ENCODE data around the gene UAP1L1. TPM values are rescaled to one million over a fixed set of nuclear protein-coding genes. Genes with fewer than 3 reads are reported as not detected.

Gene UAP1L1
- total and polyA plus RNA-seq, 11 donors: 3.9 to 15.1 (median 9.4) TPM

GRCh38 chr9:137128862-137129455 lies 51.6 kb downstream of the UAP1L1 start:
- TF ChIP-seq POLR2A (IDR thresholded peaks at IDR 0.05) (no peak), CTCF (IDR thresholded peaks at IDR 0.05) (no peak)
- Histone ChIP-seq H3K4me3 (peak overlapping the region; percentile 52 to 89 (median 80)), H3K27ac (peak overlapping the region in 11 of 12 donors; percentile 58 to 87 (median 72)), H3K27me3 (peaks cover 0 to 20% (median 5%) of the 10 kb centered on the region in 9 donors), H3K4me1 (peaks cover 0 to 39% (median 24%) of the 10 kb centered on the region in 12 donors), H3K9me3 (peaks cover 0 to 14% (median 0%) of the 10 kb centered on the region in 12 donors), H3K36me3 (no peaks in the 10 kb centered on the region)
- peak in 3 of 4 donors; percentile 5 to 25 (median 19) for ATAC-seq
- 25 to 59% (median 40%) methylated on average over 18 to 37 of the region's 37 CpGs for WGBS, 4 donors
- DNase-seq: peak in 1 of 5 donors; percentile 65
- intact Hi-C loops (cut with DNase I): loop anchor here in 5 of 10 donors (1.0 to 10.0 kb wide), 4 partner anchors 38 to 296 kb away; partner anchors contain the start of genes ANAPC2 (in 3 of the 5), SSNA1 (in 3 of the 5), EXD3 (in 1 of the 5) and NOXA1 (in 1 of the 5)

- 0 to 2% (median 1%) methylated on average over 34 to 86 of the region's 86 CpGs; no CpG with 5 or more reads in 1 of the 4 donors for WGBS, 4 donors
- H3K27ac ChIP-seq: peak overlapping the region in 11 of 12 donors; percentile 58 to 87 (median 72)
Observed at GRCh38 chr9:137129456-137130175, 52.3 kb downstream of the UAP1L1 start.

GRCh38 chr9:137130176-137130755 lies 52.9 kb downstream of the UAP1L1 start:
- 4 to 7% (median 6%) methylated on average over 34 to 58 of the region's 58 CpGs for WGBS, 4 donors
- H3K36me3 ChIP-seq: no peaks in the 10 kb centered on the region
- no peak for ATAC-seq
- peak overlapping the region; percentile 52 to 89 (median 80) for H3K4me3 ChIP-seq
- DNase-seq: peak in 1 of 5 donors; percentile 58
- peak overlapping the region in 11 of 12 donors; percentile 58 to 87 (median 72) for H3K27ac ChIP-seq
- peaks cover 0 to 39% (median 24%) of the 10 kb centered on the region in 12 donors for H3K4me1 ChIP-seq
- TF ChIP-seq POLR2A (IDR thresholded peaks at IDR 0.05) (no peak), CTCF (IDR thresholded peaks at IDR 0.05) (no peak)
- peaks cover 0 to 14% (median 0%) of the 10 kb centered on the region in 12 donors for H3K9me3 ChIP-seq
- peaks cover 0 to 25% (median 13%) of the 10 kb centered on the region in 9 donors for H3K27me3 ChIP-seq
- intact Hi-C loops (cut with DNase I): no loop called here

More at GRCh38 chr9:137129456-137130175, 52.3 kb downstream of the UAP1L1 start:
- H3K27me3 ChIP-seq: peaks cover 0 to 22% (median 8%) of the 10 kb centered on the region in 9 donors
- H3K9me3 ChIP-seq: peaks cover 0 to 14% (median 0%) of the 10 kb centered on the region in 12 donors
- TF ChIP-seq POLR2A (IDR thresholded peaks at IDR 0.05) (peak in 1 of 2 donors; percentile 59), CTCF (IDR thresholded peaks at IDR 0.05) (no peak)
- H3K36me3 ChIP-seq: no peaks in the 10 kb centered on the region
- peak overlapping the region; percentile 52 to 89 (median 80) for H3K4me3 ChIP-seq
- peaks cover 0 to 39% (median 24%) of the 10 kb centered on the region in 12 donors for H3K4me1 ChIP-seq
- intact Hi-C loops (cut with DNase I): loop anchor here in 5 of 10 donors (1.0 to 10.0 kb wide), 4 partner anchors 38 to 295 kb away; partner anchors contain the start of genes ANAPC2 (in 3 of the 5), SSNA1 (in 3 of the 5), EXD3 (in 1 of the 5) and NOXA1 (in 1 of the 5)
- DNase-seq (peak; percentile 87 to 95 (median 91)), ATAC-seq (peak; percentile 99 to 100 (median 99))

Other genes with a start within 250 kb of the UAP1L1 start
Only the 30 nearest of the 36 such genes appear.
- 10 to 100 TPM in 3 of 9 donors, 1 to 10 TPM in 6; 6.3 to 14.7 (median 9.1) TPM for gene TRAF2, start 191.0 kb upstream of the UAP1L1 start, total RNA-seq
- gene TRAF2, start 191.0 kb upstream of the UAP1L1 start, polyA plus RNA-seq: 10 to 100 TPM; 10.6 to 28.3 TPM
- 100 to 1,000 TPM; 110 to 388 (median 147) TPM for gene FBXW5, start 132.8 kb upstream of the UAP1L1 start, total RNA-seq
- 100 to 1,000 TPM; 189 to 206 TPM for gene FBXW5, start 132.8 kb upstream of the UAP1L1 start, polyA plus RNA-seq
- gene C8G, start 132.3 kb upstream of the UAP1L1 start, total RNA-seq: 1 to 10 TPM in 7 of 9 donors, not detected in 2; 1.2 to 3.7 (median 1.5) TPM
- gene C8G, start 132.3 kb upstream of the UAP1L1 start, polyA plus RNA-seq: 1 to 10 TPM; 1.0 to 3.1 TPM
- gene LCN12, start 125.2 kb upstream of the UAP1L1 start, total RNA-seq: 10 to 100 TPM in 2 of 9 donors, 1 to 10 TPM in 7; 1.9 to 23.7 (median 6.4) TPM
- gene LCN12, start 125.2 kb upstream of the UAP1L1 start, polyA plus RNA-seq: 1 to 10 TPM in 1 of 2 donors, under 1 TPM in 1; 0.46 to 3.9 TPM
- 1,000 to 10,000 TPM; 1,152 to 4,769 (median 3,109) TPM for gene PTGDS, start 100.0 kb upstream of the UAP1L1 start, total RNA-seq
- gene PTGDS, start 100.0 kb upstream of the UAP1L1 start, polyA plus RNA-seq: 1,000 to 10,000 TPM; 2,982 to 5,295 TPM
- gene LCNL1, start 94.5 kb upstream of the UAP1L1 start, total RNA-seq: 10 to 100 TPM in 2 of 9 donors, 1 to 10 TPM in 5, under 1 TPM in 2; 0.16 to 14.9 (median 2.7) TPM
- gene LCNL1, start 94.5 kb upstream of the UAP1L1 start, polyA plus RNA-seq: 1 to 10 TPM in 1 of 2 donors, under 1 TPM in 1; 0.14 to 5.8 TPM
- gene PAXX, start 85.1 kb upstream of the UAP1L1 start, total RNA-seq: 10 to 100 TPM; 15.0 to 35.3 (median 19.4) TPM
- 10 to 100 TPM; 31.2 to 57.3 TPM for gene PAXX, start 85.1 kb upstream of the UAP1L1 start, polyA plus RNA-seq
- 10 to 100 TPM in 1 of 9 donors, 1 to 10 TPM in 8; 1.5 to 16.7 (median 5.0) TPM for gene CLIC3, start 80.9 kb upstream of the UAP1L1 start, total RNA-seq
- gene CLIC3, start 80.9 kb upstream of the UAP1L1 start, polyA plus RNA-seq: 10 to 100 TPM in 1 of 2 donors, 1 to 10 TPM in 1; 3.9 to 11.3 TPM
- gene ABCA2, start 49.3 kb upstream of the UAP1L1 start, total RNA-seq: 10 to 100 TPM; 19.1 to 44.3 (median 33.4) TPM
- 10 to 100 TPM; 13.1 to 30.6 TPM for gene ABCA2, start 49.3 kb upstream of the UAP1L1 start, polyA plus RNA-seq
- gene FUT7, start 45.4 kb upstream of the UAP1L1 start, total RNA-seq: under 1 TPM in 2 of 9 donors, not detected in 7; 0.15 to 0.48 TPM
- under 1 TPM in 1 of 2 donors, not detected in 1; 0.17 TPM for gene FUT7, start 45.4 kb upstream of the UAP1L1 start, polyA plus RNA-seq
- 100 to 1,000 TPM in 1 of 9 donors, 10 to 100 TPM in 8; 45.1 to 114 (median 55.1) TPM for gene NPDC1, start 31.3 kb upstream of the UAP1L1 start, total RNA-seq
- 10 to 100 TPM; 38.4 to 71.7 TPM for gene NPDC1, start 31.3 kb upstream of the UAP1L1 start, polyA plus RNA-seq
- gene ENTPD2, start 23.5 kb upstream of the UAP1L1 start, total RNA-seq: 1 to 10 TPM in 8 of 9 donors, under 1 TPM in 1; 0.85 to 2.9 (median 1.2) TPM
- gene ENTPD2, start 23.5 kb upstream of the UAP1L1 start, polyA plus RNA-seq: 1 to 10 TPM in 1 of 2 donors, under 1 TPM in 1; 0.50 to 1.2 TPM
- 1 to 10 TPM in 1 of 9 donors, under 1 TPM in 8; 0.09 to 2.0 (median 0.20) TPM for gene SAPCD2, start 7.0 kb upstream of the UAP1L1 start, total RNA-seq
- under 1 TPM; 0.15 to 0.22 TPM for gene SAPCD2, start 7.0 kb upstream of the UAP1L1 start, polyA plus RNA-seq
- 10 to 100 TPM; 17.6 to 40.6 (median 21.7) TPM for gene MAN1B1, start 9.5 kb downstream of the UAP1L1 start, total RNA-seq
- gene MAN1B1, start 9.5 kb downstream of the UAP1L1 start, polyA plus RNA-seq: 10 to 100 TPM; 26.7 to 29.5 TPM
- 100 to 1,000 TPM in 8 of 9 donors, 10 to 100 TPM in 1; 96.6 to 137 (median 119) TPM for gene DPP7, start 37.2 kb downstream of the UAP1L1 start, total RNA-seq
- gene DPP7, start 37.2 kb downstream of the UAP1L1 start, polyA plus RNA-seq: 100 to 1,000 TPM; 112 to 260 TPM
- gene GRIN1, start 61.6 kb downstream of the UAP1L1 start, total RNA-seq: not detected
- under 1 TPM in 1 of 2 donors, not detected in 1; 0.10 TPM for gene GRIN1, start 61.6 kb downstream of the UAP1L1 start, polyA plus RNA-seq
- not detected for gene LRRC26, start 92.5 kb downstream of the UAP1L1 start, total RNA-seq
- not detected for gene LRRC26, start 92.5 kb downstream of the UAP1L1 start, polyA plus RNA-seq
- gene TMEM210, start 94.5 kb downstream of the UAP1L1 start, total RNA-seq: not detected
- not detected for gene TMEM210, start 94.5 kb downstream of the UAP1L1 start, polyA plus RNA-seq
- gene ANAPC2, start 111.0 kb downstream of the UAP1L1 start, total RNA-seq: 10 to 100 TPM; 14.3 to 35.9 (median 28.9) TPM
- gene ANAPC2, start 111.0 kb downstream of the UAP1L1 start, polyA plus RNA-seq: 10 to 100 TPM; 26.6 to 33.4 TPM
- gene SSNA1, start 111.2 kb downstream of the UAP1L1 start, total RNA-seq: 100 to 1,000 TPM in 2 of 9 donors, 10 to 100 TPM in 7; 46.0 to 123 (median 59.9) TPM
- gene SSNA1, start 111.2 kb downstream of the UAP1L1 start, polyA plus RNA-seq: 100 to 1,000 TPM; 120 to 161 TPM
- gene TPRN, start 123.2 kb downstream of the UAP1L1 start, total RNA-seq: 10 to 100 TPM; 11.5 to 18.0 (median 16.6) TPM
- 10 to 100 TPM; 12.5 to 16.7 TPM for gene TPRN, start 123.2 kb downstream of the UAP1L1 start, polyA plus RNA-seq
- gene TMEM203, start 128.1 kb downstream of the UAP1L1 start, total RNA-seq: 10 to 100 TPM; 30.8 to 43.7 (median 39.9) TPM
- gene TMEM203, start 128.1 kb downstream of the UAP1L1 start, polyA plus RNA-seq: 10 to 100 TPM; 49.8 to 52.0 TPM
- 1 to 10 TPM; 4.5 to 9.6 (median 6.1) TPM for gene NDOR1, start 128.2 kb downstream of the UAP1L1 start, total RNA-seq
- gene NDOR1, start 128.2 kb downstream of the UAP1L1 start, polyA plus RNA-seq: 1 to 10 TPM; 6.2 to 9.2 TPM
- gene RNF208, start 144.7 kb downstream of the UAP1L1 start, total RNA-seq: 10 to 100 TPM in 7 of 9 donors, 1 to 10 TPM in 2; 6.9 to 34.1 (median 22.5) TPM
- gene RNF208, start 144.7 kb downstream of the UAP1L1 start, polyA plus RNA-seq: 10 to 100 TPM in 1 of 2 donors, 1 to 10 TPM in 1; 9.3 to 72.7 TPM
- under 1 TPM in 6 of 9 donors, not detected in 3; 0.22 to 0.61 (median 0.29) TPM for gene CYSRT1, start 147.7 kb downstream of the UAP1L1 start, total RNA-seq
- under 1 TPM; 0.14 to 0.27 TPM for gene CYSRT1, start 147.7 kb downstream of the UAP1L1 start, polyA plus RNA-seq
- not detected for gene RNF224, start 150.0 kb downstream of the UAP1L1 start, total RNA-seq
- gene RNF224, start 150.0 kb downstream of the UAP1L1 start, polyA plus RNA-seq: not detected
- not detected for gene SLC34A3, start 153.4 kb downstream of the UAP1L1 start, total RNA-seq
- not detected for gene SLC34A3, start 153.4 kb downstream of the UAP1L1 start, polyA plus RNA-seq
- gene TUBB4B, start 163.8 kb downstream of the UAP1L1 start, total RNA-seq: 100 to 1,000 TPM; 244 to 769 (median 456) TPM
- gene TUBB4B, start 163.8 kb downstream of the UAP1L1 start, polyA plus RNA-seq: 100 to 1,000 TPM; 705 to 900 TPM
- under 1 TPM in 2 of 9 donors, not detected in 7; 0.23 to 0.31 TPM for gene STPG3, start 173.8 kb downstream of the UAP1L1 start, total RNA-seq
- gene STPG3, start 173.8 kb downstream of the UAP1L1 start, polyA plus RNA-seq: under 1 TPM in 1 of 2 donors, not detected in 1; 0.61 TPM
- 10 to 100 TPM; 32.5 to 55.5 (median 38.1) TPM for gene NELFB, start 177.8 kb downstream of the UAP1L1 start, total RNA-seq
- 10 to 100 TPM; 31.4 to 77.8 TPM for gene NELFB, start 177.8 kb downstream of the UAP1L1 start, polyA plus RNA-seq